ENCODE data around the gene MAP3K5. TPM values are rescaled to one million over a fixed set of nuclear protein-coding genes. Genes with fewer than 3 reads are reported as not detected.

The MAP3K5 gene
- total and polyA plus RNA-seq, 9 of the 15 experiments (the other 6 are each of a cell fraction or from before 2014, with no cell fraction given): 2.2 to 13.0 (median 9.9) TPM

- Histone ChIP-seq H3K79me2 (ENCODE audit: control insufficient read depth, insufficient read depth, low read length) (no peaks in the 10 kb centered on the region), H4K20me1 (replicated peaks; ENCODE audit: control insufficient read depth, insufficient read depth, low read length) (no peaks in the 10 kb centered on the region), H3K27me3 (ENCODE audit: control insufficient read depth in 2 of 2, insufficient read depth in 2 of 2, low read length in 2 of 2) (no peaks in the 10 kb centered on the region), H3K9me3 (replicated peaks; ENCODE audit: control insufficient read depth, insufficient read depth, low read depth, low read length) (no peaks in the 10 kb centered on the region), H3K4me1 (replicated peaks in 1 of 2; ENCODE audit: control insufficient read depth in 2 of 2, insufficient read depth in 2 of 2, low read length in 2 of 2) (peaks cover 10 to 26% of the 10 kb centered on the region in 2 experiments), H3K4me3 (no peak overlapping the region), H3K27ac (ENCODE audit: extremely low read depth, low read depth, low read length) (no peak overlapping the region), H3K9ac (ENCODE audit: insufficient read depth in 1 of 2, low read depth in 2 of 2, low read length in 2 of 2) (no peak overlapping the region), H3K9me1 (ENCODE audit: control insufficient read depth, insufficient read depth, low read length) (no peaks in the 10 kb centered on the region), H2AFZ (ENCODE audit: low read depth, low read length) (no peak overlapping the region), H3K36me3 (ENCODE audit: control insufficient read depth, insufficient read depth, low read length) (peaks cover 11% of the 10 kb centered on the region; the same call in 2 of the 3 replicates), H3K4me2 (ENCODE audit: insufficient read depth, low read length) (no peak overlapping the region)
- no peak for ATAC-seq
- 47% methylated on average over 6 of the region's 6 CpGs for WGBS (ENCODE audit: insufficient coverage, low coverage, missing lambda C conversion rate)
- FAIRE-seq: no peak
- in situ Hi-C loops (cut with MboI): no loop called here
- no peak for DNase-seq (ENCODE audit: extremely low read depth in 1 of 4, low spot score in 3 of 4)
- TF ChIP-seq CBFA2T2 (conservative IDR thresholded peaks at IDR 0.05): no peak
- TF ChIP-seq ZKSCAN8 (CRISPR knock-in tag; IDR thresholded peaks at IDR 0.05): no peak
- no peak for TF ChIP-seq POLR2H (tag; IDR thresholded peaks at IDR 0.05; ENCODE audit: low read depth)
- TF ChIP-seq ZNF212 (CRISPR knock-in tag; IDR thresholded peaks at IDR 0.05): no peak
- TF ChIP-seq ZNF398 (CRISPR knock-in tag; IDR thresholded peaks at IDR 0.05): no peak
- TF ChIP-seq ATF3 (IDR thresholded peaks at IDR 0.05): no peak
- no peak for TF ChIP-seq ATF3 (CRISPR knock-in tag; conservative IDR thresholded peaks at IDR 0.05)
- no peak for TF ChIP-seq ZFP30 (CRISPR knock-in tag; IDR thresholded peaks at IDR 0.05; ENCODE audit: borderline replicate concordance)
- no peak for TF ChIP-seq TAF15 (IDR thresholded peaks at IDR 0.05; ENCODE audit: low read depth, low read length)
- TF ChIP-seq HES1 (IDR thresholded peaks at IDR 0.05; ENCODE audit: low read depth): no peak
- no TSS peak for BruUV-seq (replicated peaks)
- intact Hi-C loops (cut with micrococcal nuclease): no loop called here
- POLR2A ChIA-PET: interaction anchor here (0.8 to 1.2 kb wide), 2 partner anchors 10 to 28 kb away, joined by 3 to 4 read pairs; no protein-coding TSS in a partner anchor
- CTCF ChIA-PET (ENCODE audit: low intra/inter-chr PET ratio): no interaction called here
These were observed 179.4 kb downstream of the MAP3K5 start for GRCh38 chr6:136612666-136613389.
